Upper lobe of left lung (tissue), 6 donors: ENCODE measurements around the gene FOXP4. TPM values are rescaled to one million over a fixed set of nuclear protein-coding genes. Genes with fewer than 3 reads are reported as not detected.
A peak's percentile ranks its signal among the peaks of the same experiment; 100 is the strongest.

Experiments
- ATAC-seq, 2 donors: fragments of 200-7000 bp; cut with Tn5 transposase; one replicate each; pipeline ENCODE4 v1.9.1; 2022; ENCODE audit warnings: mild to moderate bottlenecking in 2 of 2, moderate library complexity in 2 of 2; ENCODE audit not compliant: low FRiP score in 2 of 2
- DNase-seq, 2 donors: peaks; one replicate each; pipeline ENCODE4 v3.0.0-alpha.2; 2019 to 2020
- H3K27ac ChIP-seq, 4 donors: fragments of 200-600 bp; sonication (generic); one replicate each; pipeline ENCODE4 v1.5.1; 2016 to 2019
- H3K27me3 ChIP-seq, 4 donors: fragments of 200-600 bp; sonication (generic); one replicate each; pipeline ENCODE4 v1.5.1; 2017 to 2019
- H3K36me3 ChIP-seq, 4 donors: fragments of 200-600 bp; sonication (generic); one replicate each; pipeline ENCODE4 v1.5.1; 2016 to 2019
- H3K4me1 ChIP-seq, 4 donors: fragments of 200-600 bp; sonication (generic); one replicate each; pipeline ENCODE4 v1.5.1; 2018 to 2019
- H3K4me3 ChIP-seq, 4 donors: fragments of 200-600 bp; sonication (generic); one replicate each; pipeline ENCODE4 v1.5.1; 2017 to 2019; ENCODE audit warnings: mild to moderate bottlenecking in 2 of 4, moderate library complexity in 1 of 4
- H3K9me3 ChIP-seq, 4 donors: fragments of 200-600 bp; sonication (generic); one replicate each; pipeline ENCODE4 v1.5.1; 2018 to 2019
- CTCF ChIP-seq, 6 experiments: fragments of 450-650 bp in 4 of 6; fragments of 200-600 bp in 2 of 6; sonication (generic) in 2 of 6; IDR thresholded peaks; one replicate each; pipeline ENCODE4 v1.5.1; 2016 to 2019; ENCODE audit warnings: antibody characterized with exemption in 6 of 6
- EP300 ChIP-seq, 4 donors: sonication (generic); formaldehyde crosslinking; IDR thresholded peaks; one replicate each; pipeline ENCODE4 v1.5.1; 2017; ENCODE audit warnings: antibody characterized with exemption in 4 of 4, control low read depth in 2 of 4
- POLR2A ChIP-seq, 4 donors: fragments of 450-650 bp; IDR thresholded peaks; one replicate each; pipeline ENCODE4 v1.5.1; 2016 to 2017; ENCODE audit warnings: antibody characterized with exemption in 4 of 4, mild to moderate bottlenecking in 2 of 4
- POLR2AphosphoS5 ChIP-seq, 2 donors: sonication (generic); formaldehyde crosslinking; IDR thresholded peaks; one replicate each; pipeline ENCODE4 v1.5.1; 2017; ENCODE audit warnings: antibody characterized with exemption in 2 of 2
- WGBS, 2 donors: methylation state at CpG; one replicate each; pipeline ENCODE4 v1.1.5; 2017 to 2018; 5-methylcytosine and 5-hydroxymethylcytosine counted together
- total RNA-seq, 6 donors: library from RNA; depleted of rRNA in 4 of 6; stranded (reverse); fragments of >200 nt in 4 of 6; gene quantifications; one replicate each; pipeline versions ENCODE4 v1.1.0 to v1.2.1, GENCODE V29; 2016 to 2021
- donor health status: DM: no; HTN: no; CAD: no; lungs with moderate emphysema.
- donor health status: DM: no; HTN: yes; CAD: no; lungs with severe emphysema.

FOXP4 gene
- total RNA-seq, 6 donors from 2014 or later, result 21.0 to 52.2 (median 27.7) TPM

- Histone ChIP-seq H3K9me3 (no peaks in the 10 kb centered on the region), H3K4me3 (no peak overlapping the region), H3K36me3 (no peaks in the 10 kb centered on the region), H3K4me1 (peaks cover 3 to 41% (median 13%) of the 10 kb centered on the region in 4 donors), H3K27me3 (peaks cover 0 to 3% (median 0%) of the 10 kb centered on the region in 4 donors), H3K27ac (peak overlapping the region; percentile 10 to 56 (median 46))
- ATAC-seq, result peak in 1 of 2 donors; percentile 6
- DNase-seq, result peak in 1 of 2 donors; percentile 31
- 58 to 62% methylated on average over 3 of the region's 3 CpGs for WGBS, 2 donors
- no peak for TF ChIP-seq POLR2A (IDR thresholded peaks at IDR 0.05)
- TF ChIP-seq EP300 (IDR thresholded peaks at IDR 0.05), result no peak
Observed at GRCh38 chr6:41519305-41519744, 26.9 kb upstream of the FOXP4 start.

GRCh38 chr6:41519745-41520699 lies 26.2 kb upstream of the FOXP4 start:
- WGBS, 2 donors, result 69 to 71% methylated on average over 8 of the region's 8 CpGs
- ATAC-seq (no peak), DNase-seq (peak; percentile 38 to 42)
- peaks cover 0 to 3% (median 0%) of the 10 kb centered on the region in 4 donors for H3K27me3 ChIP-seq
- TF ChIP-seq CTCF (IDR thresholded peaks at IDR 0.05) (no peak), POLR2A (IDR thresholded peaks at IDR 0.05) (no peak), POLR2AphosphoS5 (IDR thresholded peaks at IDR 0.05) (no peak), EP300 (IDR thresholded peaks at IDR 0.05) (no peak)
- H3K4me1 ChIP-seq, result peaks cover 3 to 41% (median 13%) of the 10 kb centered on the region in 4 donors
- peak overlapping the region; percentile 10 to 56 (median 46) for H3K27ac ChIP-seq
- no peaks in the 10 kb centered on the region for H3K9me3 ChIP-seq
- H3K36me3 ChIP-seq, result no peaks in the 10 kb centered on the region
- H3K4me3 ChIP-seq, result no peak overlapping the region

- H3K4me1 ChIP-seq, result peaks cover 3 to 25% (median 7%) of the 10 kb centered on the region in 4 donors
- WGBS, 2 donors, result 60 to 68% methylated on average over 13 to 15 of the region's 15 CpGs
- DNase-seq, result peak in 1 of 2 donors; percentile 43
- no peaks in the 10 kb centered on the region for H3K9me3 ChIP-seq
- no peak overlapping the region for H3K27ac ChIP-seq
- H3K4me3 ChIP-seq, result no peak overlapping the region
- no peak for ATAC-seq
- TF ChIP-seq POLR2A (IDR thresholded peaks at IDR 0.05) (no peak), EP300 (IDR thresholded peaks at IDR 0.05) (no peak), POLR2AphosphoS5 (IDR thresholded peaks at IDR 0.05) (no peak), CTCF (IDR thresholded peaks at IDR 0.05) (no peak)
- no peaks in the 10 kb centered on the region for H3K36me3 ChIP-seq
- H3K27me3 ChIP-seq, result peaks cover 0 to 3% (median 0%) of the 10 kb centered on the region in 4 donors
Observed at GRCh38 chr6:41522780-41523548, 23.2 kb upstream of the FOXP4 start.

GRCh38 chr6:41523915-41524633 lies 22.1 kb upstream of the FOXP4 start:
- peaks cover 0 to 18% (median 6%) of the 10 kb centered on the region in 4 donors for H3K4me1 ChIP-seq
- H3K27ac ChIP-seq, result no peak overlapping the region
- ATAC-seq, result no peak
- H3K36me3 ChIP-seq, result no peaks in the 10 kb centered on the region
- 57 to 59% methylated on average over 14 of the region's 14 CpGs for WGBS, 2 donors
- H3K9me3 ChIP-seq, result no peaks in the 10 kb centered on the region
- peaks cover 0 to 3% (median 0%) of the 10 kb centered on the region in 4 donors for H3K27me3 ChIP-seq
- no peak overlapping the region for H3K4me3 ChIP-seq
- TF ChIP-seq CTCF (IDR thresholded peaks at IDR 0.05) (no peak), POLR2AphosphoS5 (IDR thresholded peaks at IDR 0.05) (no peak), EP300 (IDR thresholded peaks at IDR 0.05) (no peak), POLR2A (IDR thresholded peaks at IDR 0.05) (no peak)
- no peak for DNase-seq
